BE2C (cell line): ENCODE measurements around the gene APBB2.

Experiments used
- DNase-seq: peaks from one replicate; pipeline ENCODE4 v3.0.0-alpha.2; 2020
- H3K27me3 ChIP-seq: fragments of 250-450 bp; sonication (Bioruptor Pico); 2 replicates; pipeline ENCODE4 v1.5.1; 2020; ENCODE audit warnings: mild to moderate bottlenecking
- H3K36me3 ChIP-seq: fragments of 250-450 bp; sonication (Bioruptor Pico); 2 replicates; pipeline ENCODE4 v1.5.1; 2020; ENCODE audit warnings: mild to moderate bottlenecking
- H3K4me1 ChIP-seq: fragments of 250-450 bp; sonication (Bioruptor Pico); 2 replicates; pipeline ENCODE4 v1.5.1; 2020
- H3K4me3 ChIP-seq: 2 replicates; pipeline ENCODE4 v1.5.1; 2011; ENCODE audit warnings: low read depth, low read length
- H3K9me3 ChIP-seq: fragments of 250-450 bp; sonication (Bioruptor Pico); 2 replicates; pipeline ENCODE4 v1.5.1; 2020
- CTCF ChIP-seq: IDR thresholded peaks from 2 replicates; pipeline ENCODE4 v1.5.1; 2012; ENCODE audit warnings: mild to moderate bottlenecking, low read depth, low read length

APBB2 gene

GRCh38 chr4:40938337-40938736 lies 276.0 kb downstream of the APBB2 start:
- Histone ChIP-seq H3K27me3 (no peaks in the 10 kb centered on the region), H3K4me3 (no peak overlapping the region), H3K36me3 (no peaks in the 10 kb centered on the region), H3K9me3 (no peaks in the 10 kb centered on the region), H3K4me1 (no peaks in the 10 kb centered on the region; the same call in 1 of the 2 replicates)
- TF ChIP-seq CTCF: no peak
- DNase-seq: no peak

- Histone ChIP-seq H3K27me3 (no peaks in the 10 kb centered on the region), H3K9me3 (no peaks in the 10 kb centered on the region), H3K4me3 (no peak overlapping the region), H3K4me1 (no peaks in the 10 kb centered on the region; the same call in 1 of the 2 replicates), H3K36me3 (no peaks in the 10 kb centered on the region)
- TF ChIP-seq CTCF: no peak
- DNase-seq: no peak
These were observed 277.1 kb downstream of the APBB2 start for GRCh38 chr4:40937140-40937725.

- H3K4me3 ChIP-seq: no peak overlapping the region
- DNase-seq: no peak
- H3K36me3 ChIP-seq: no peaks in the 10 kb centered on the region
- no peaks in the 10 kb centered on the region for H3K9me3 ChIP-seq
- no peak for TF ChIP-seq CTCF
- H3K27me3 ChIP-seq: no peaks in the 10 kb centered on the region
- no peaks in the 10 kb centered on the region; the same call in 1 of the 2 replicates for H3K4me1 ChIP-seq
These were observed 279.7 kb downstream of the APBB2 start for GRCh38 chr4:40934676-40935075.

GRCh38 chr4:40933272-40934053 lies 280.9 kb downstream of the APBB2 start:
- DNase-seq: peak; percentile 49

GRCh38 chr4:40931841-40932240 lies 282.5 kb downstream of the APBB2 start:
- Histone ChIP-seq H3K4me3 (no peak overlapping the region), H3K36me3 (no peaks in the 10 kb centered on the region), H3K27me3 (no peaks in the 10 kb centered on the region), H3K4me1 (no peaks in the 10 kb centered on the region; the same call in 1 of the 2 replicates), H3K9me3 (no peaks in the 10 kb centered on the region)
- no peak for TF ChIP-seq CTCF
- DNase-seq: no peak

More at GRCh38 chr4:40933272-40934053, 280.9 kb downstream of the APBB2 start:
- H3K4me1 ChIP-seq: no peaks in the 10 kb centered on the region; the same call in 1 of the 2 replicates
- H3K4me3 ChIP-seq: no peak overlapping the region
- no peaks in the 10 kb centered on the region for H3K9me3 ChIP-seq
- H3K36me3 ChIP-seq: no peaks in the 10 kb centered on the region
- TF ChIP-seq CTCF: no peak
- H3K27me3 ChIP-seq: no peaks in the 10 kb centered on the region

- no peak for DNase-seq
- H3K36me3 ChIP-seq: no peaks in the 10 kb centered on the region
- H3K4me3 ChIP-seq: no peak overlapping the region
- H3K9me3 ChIP-seq: no peaks in the 10 kb centered on the region
- H3K27me3 ChIP-seq: no peaks in the 10 kb centered on the region
- no peaks in the 10 kb centered on the region; the same call in 1 of the 2 replicates for H3K4me1 ChIP-seq
- no peak for TF ChIP-seq CTCF
These were observed 283.1 kb downstream of the APBB2 start for GRCh38 chr4:40931238-40931637.
